Neural cell (in vitro differentiated cells): ENCODE measurements around the gene NUBP2. TPM values are rescaled to one million over a fixed set of nuclear protein-coding genes. Genes with fewer than 3 reads are reported as not detected.

ENCODE experiments used
- H2AFZ ChIP-seq: fragments of 200-600, 300-800 bp; sonication (generic), shearing (Covaris generic); 2 replicates; pipeline ENCODE4 v1.6.0; 2014; ENCODE audit warnings: low read depth, mild to moderate bottlenecking, antibody characterized with exemption, low read length, moderate library complexity
- H3F3A ChIP-seq: fragments of 200-600 bp; shearing (Covaris generic); 2 replicates; pipeline ENCODE4 v1.6.1; 2016; ENCODE audit warnings: mild to moderate bottlenecking, moderate library complexity, mixed read lengths, antibody characterized with exemption, low read length; ENCODE audit not compliant: insufficient read depth, poor library complexity, severe bottlenecking
- H3K27ac ChIP-seq: fragments of 200-600, 300-800 bp; sonication (generic), shearing (Covaris generic); 2 replicates; pipeline ENCODE4 v1.5.1; 2014; ENCODE audit warnings: mild to moderate bottlenecking, low read length, moderate library complexity
- H3K27me3 ChIP-seq: fragments of 300-800, 200-600 bp; sonication (generic), shearing (Covaris generic); 2 replicates; pipeline ENCODE4 v1.6.0; 2014; ENCODE audit warnings: mild to moderate bottlenecking, low read depth, low read length, moderate library complexity; ENCODE audit not compliant: insufficient read depth
- H3K36me3 ChIP-seq: fragments of 300-800, 200-600 bp; sonication (generic), shearing (Covaris generic); 2 replicates; pipeline ENCODE4 v1.5.1; 2014; ENCODE audit warnings: mild to moderate bottlenecking, antibody characterized with exemption, low read length, moderate library complexity; ENCODE audit not compliant: insufficient read depth
- H3K4me2 ChIP-seq: fragments of 300-800, 200-600 bp; sonication (generic), shearing (Covaris generic); 2 replicates; pipeline ENCODE4 v1.6.0; 2014; ENCODE audit warnings: mild to moderate bottlenecking, low read length
- H3K4me3 ChIP-seq: fragments of 300-800, 200-600 bp; sonication (generic), shearing (Covaris generic); 2 replicates; pipeline ENCODE4 v1.5.1; 2014; ENCODE audit warnings: mild to moderate bottlenecking, low read length, moderate library complexity
- H3K79me2 ChIP-seq: fragments of 200-600 bp; shearing (Covaris generic); replicated peaks from 2 replicates; pipeline ENCODE4 v1.6.0; 2014; ENCODE audit warnings: mild to moderate bottlenecking, low read length, moderate library complexity; ENCODE audit not compliant: insufficient read depth
- H3K9ac ChIP-seq: fragments of 300-800, 200-600 bp; sonication (generic), shearing (Covaris generic); 2 replicates; pipeline ENCODE4 v1.6.1; 2016; ENCODE audit warnings: mild to moderate bottlenecking, low read length, mixed read lengths
- H3K9me2 ChIP-seq: fragments of 200-600 bp; shearing (Covaris generic); 2 replicates; pipeline ENCODE4 v1.6.1; 2016; ENCODE audit warnings: mild to moderate bottlenecking, low read length, mixed read lengths; ENCODE audit not compliant: insufficient read depth
- H3K9me3 ChIP-seq: fragments of 200-600, 300-800 bp; sonication (generic), shearing (Covaris generic); 2 replicates; pipeline ENCODE4 v1.6.1; 2016; ENCODE audit warnings: mild to moderate bottlenecking, mixed run types, low read length, moderate library complexity, mixed read lengths
- H4K20me1 ChIP-seq: fragments of 200-600 bp; shearing (Covaris generic); 2 replicates; pipeline ENCODE4 v1.6.1; 2016; ENCODE audit warnings: mild to moderate bottlenecking, mixed run types; ENCODE audit not compliant: insufficient read depth
- EP300 ChIP-seq: fragments of 450-650 bp; conservative IDR thresholded peaks from 2 replicates; pipeline ENCODE4 v1.6.1; 2014; ENCODE audit warnings: antibody characterized with exemption, mild to moderate bottlenecking, moderate library complexity; ENCODE audit not compliant: poor library complexity, severe bottlenecking
- EZH2 ChIP-seq: fragments of 200-600, 300-800 bp; shearing (Covaris generic), sonication (generic); IDR thresholded peaks from 2 replicates; pipeline ENCODE4 v1.6.1; 2014; ENCODE audit warnings: antibody characterized with exemption, low read length, borderline replicate concordance, mild to moderate bottlenecking; ENCODE audit not compliant: insufficient read depth, poor library complexity, severe bottlenecking
- MXI1 ChIP-seq: fragments of 450-650 bp; conservative IDR thresholded peaks from 2 replicates; pipeline ENCODE4 v1.6.1; 2014; ENCODE audit warnings: antibody characterized with exemption, mild to moderate bottlenecking; ENCODE audit not compliant: poor library complexity, severe bottlenecking
- POLR2AphosphoS5 ChIP-seq: IDR thresholded peaks from 2 replicates; pipeline ENCODE4 v1.6.1; 2012
- RAD21 ChIP-seq: fragments of 450-650 bp; conservative IDR thresholded peaks from 2 replicates; pipeline ENCODE4 v1.6.1; 2014; ENCODE audit warnings: antibody characterized with exemption, mild to moderate bottlenecking, moderate library complexity
- SMC3 ChIP-seq: fragments of 450-650 bp; conservative IDR thresholded peaks from 2 replicates; pipeline ENCODE4 v1.6.1; 2014; ENCODE audit warnings: antibody characterized with exemption, mild to moderate bottlenecking, moderate library complexity; ENCODE audit not compliant: poor library complexity
- TAF1 ChIP-seq: IDR thresholded peaks from 2 replicates; pipeline ENCODE4 v1.6.1; 2012; ENCODE audit warnings: low read depth
- polyA plus RNA-seq: library from polyadenylated mRNA; depleted of rRNA; stranded (reverse); fragments of >200 nt; gene quantifications from 2 replicates; pipeline ENCODE4 v1.2.3, GENCODE V29; 2014
- TF ChIP-seq, protein P1 (sequence below): IDR thresholded peaks from 2 replicates; pipeline ENCODE4 v1.6.1; 2012; ENCODE audit warnings: borderline replicate concordance
- TF ChIP-seq, protein P2 (sequence below): fragments of 450-650 bp; IDR thresholded peaks from 2 replicates; pipeline ENCODE4 v1.5.1; 2014; ENCODE audit warnings: antibody characterized with exemption, mild to moderate bottlenecking, moderate library complexity; ENCODE audit not compliant: poor library complexity, severe bottlenecking

The NUBP2 gene
- polyA plus RNA-seq, 1 donor from 2014 or later: 213 TPM

DNA sequence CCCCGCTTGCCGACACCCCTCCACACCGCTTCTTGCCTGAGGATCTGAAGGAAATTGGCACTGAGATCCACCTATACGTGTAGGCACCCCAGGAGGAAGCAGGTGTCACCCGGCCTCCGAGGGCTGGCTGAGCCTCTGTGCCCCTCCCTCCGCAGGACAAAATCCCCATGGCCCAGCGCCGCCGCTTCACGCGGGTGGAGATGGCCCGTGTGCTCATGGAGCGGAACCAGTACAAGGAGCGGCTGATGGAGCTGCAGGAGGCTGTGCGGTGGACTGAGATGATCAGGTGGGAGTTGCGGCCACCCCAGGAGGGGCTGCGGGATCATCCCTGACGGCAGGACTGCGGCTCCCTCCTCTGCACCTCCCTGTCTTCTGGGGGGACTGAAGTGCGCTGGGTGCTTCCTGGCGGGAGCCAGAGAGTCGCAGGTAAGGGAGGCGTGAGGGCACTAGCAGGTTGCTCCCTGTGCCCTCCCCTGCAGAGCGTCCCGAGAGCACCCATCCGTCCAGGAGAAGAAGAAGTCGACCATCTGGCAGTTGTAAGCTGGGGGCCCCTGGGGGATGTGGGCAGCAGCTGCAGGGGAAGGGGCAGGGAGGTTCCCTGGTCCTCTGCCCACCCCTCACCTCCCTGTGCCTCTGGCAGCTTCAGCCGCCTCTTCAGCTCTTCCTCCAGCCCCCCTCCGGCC lies 20.4 kb upstream of the NUBP2 start:
- no peak overlapping the region for H3K9ac ChIP-seq
- H3K27ac ChIP-seq: no peak overlapping the region
- H3K4me2 ChIP-seq: no peak overlapping the region
- TF ChIP-seq POLR2AphosphoS5: no peak
- TF ChIP-seq MXI1: no peak
- TF ChIP-seq EZH2: no peak
- TF ChIP-seq RAD21: no peak
- no peak for TF ChIP-seq TAF1
- TF ChIP-seq, protein P1, sequence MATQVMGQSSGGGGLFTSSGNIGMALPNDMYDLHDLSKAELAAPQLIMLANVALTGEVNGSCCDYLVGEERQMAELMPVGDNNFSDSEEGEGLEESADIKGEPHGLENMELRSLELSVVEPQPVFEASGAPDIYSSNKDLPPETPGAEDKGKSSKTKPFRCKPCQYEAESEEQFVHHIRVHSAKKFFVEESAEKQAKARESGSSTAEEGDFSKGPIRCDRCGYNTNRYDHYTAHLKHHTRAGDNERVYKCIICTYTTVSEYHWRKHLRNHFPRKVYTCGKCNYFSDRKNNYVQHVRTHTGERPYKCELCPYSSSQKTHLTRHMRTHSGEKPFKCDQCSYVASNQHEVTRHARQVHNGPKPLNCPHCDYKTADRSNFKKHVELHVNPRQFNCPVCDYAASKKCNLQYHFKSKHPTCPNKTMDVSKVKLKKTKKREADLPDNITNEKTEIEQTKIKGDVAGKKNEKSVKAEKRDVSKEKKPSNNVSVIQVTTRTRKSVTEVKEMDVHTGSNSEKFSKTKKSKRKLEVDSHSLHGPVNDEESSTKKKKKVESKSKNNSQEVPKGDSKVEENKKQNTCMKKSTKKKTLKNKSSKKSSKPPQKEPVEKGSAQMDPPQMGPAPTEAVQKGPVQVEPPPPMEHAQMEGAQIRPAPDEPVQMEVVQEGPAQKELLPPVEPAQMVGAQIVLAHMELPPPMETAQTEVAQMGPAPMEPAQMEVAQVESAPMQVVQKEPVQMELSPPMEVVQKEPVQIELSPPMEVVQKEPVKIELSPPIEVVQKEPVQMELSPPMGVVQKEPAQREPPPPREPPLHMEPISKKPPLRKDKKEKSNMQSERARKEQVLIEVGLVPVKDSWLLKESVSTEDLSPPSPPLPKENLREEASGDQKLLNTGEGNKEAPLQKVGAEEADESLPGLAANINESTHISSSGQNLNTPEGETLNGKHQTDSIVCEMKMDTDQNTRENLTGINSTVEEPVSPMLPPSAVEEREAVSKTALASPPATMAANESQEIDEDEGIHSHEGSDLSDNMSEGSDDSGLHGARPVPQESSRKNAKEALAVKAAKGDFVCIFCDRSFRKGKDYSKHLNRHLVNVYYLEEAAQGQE: no peak
- TF ChIP-seq SMC3: no peak
- TF ChIP-seq EP300: no peak
- TF ChIP-seq, protein P2, sequence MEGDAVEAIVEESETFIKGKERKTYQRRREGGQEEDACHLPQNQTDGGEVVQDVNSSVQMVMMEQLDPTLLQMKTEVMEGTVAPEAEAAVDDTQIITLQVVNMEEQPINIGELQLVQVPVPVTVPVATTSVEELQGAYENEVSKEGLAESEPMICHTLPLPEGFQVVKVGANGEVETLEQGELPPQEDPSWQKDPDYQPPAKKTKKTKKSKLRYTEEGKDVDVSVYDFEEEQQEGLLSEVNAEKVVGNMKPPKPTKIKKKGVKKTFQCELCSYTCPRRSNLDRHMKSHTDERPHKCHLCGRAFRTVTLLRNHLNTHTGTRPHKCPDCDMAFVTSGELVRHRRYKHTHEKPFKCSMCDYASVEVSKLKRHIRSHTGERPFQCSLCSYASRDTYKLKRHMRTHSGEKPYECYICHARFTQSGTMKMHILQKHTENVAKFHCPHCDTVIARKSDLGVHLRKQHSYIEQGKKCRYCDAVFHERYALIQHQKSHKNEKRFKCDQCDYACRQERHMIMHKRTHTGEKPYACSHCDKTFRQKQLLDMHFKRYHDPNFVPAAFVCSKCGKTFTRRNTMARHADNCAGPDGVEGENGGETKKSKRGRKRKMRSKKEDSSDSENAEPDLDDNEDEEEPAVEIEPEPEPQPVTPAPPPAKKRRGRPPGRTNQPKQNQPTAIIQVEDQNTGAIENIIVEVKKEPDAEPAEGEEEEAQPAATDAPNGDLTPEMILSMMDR: no peak
- H3K4me3 ChIP-seq: no peak overlapping the region
- no peaks in the 10 kb centered on the region for H3K79me2 ChIP-seq
- no peaks in the 10 kb centered on the region for H3K27me3 ChIP-seq
- H3K9me3 ChIP-seq: no peaks in the 10 kb centered on the region
- no peaks in the 10 kb centered on the region for H4K20me1 ChIP-seq
- H3K36me3 ChIP-seq: no peaks in the 10 kb centered on the region
- H3F3A ChIP-seq: no peaks in the 10 kb centered on the region
- H2AFZ ChIP-seq: no peak overlapping the region
- H3K9me2 ChIP-seq: no peaks in the 10 kb centered on the region

DNA sequence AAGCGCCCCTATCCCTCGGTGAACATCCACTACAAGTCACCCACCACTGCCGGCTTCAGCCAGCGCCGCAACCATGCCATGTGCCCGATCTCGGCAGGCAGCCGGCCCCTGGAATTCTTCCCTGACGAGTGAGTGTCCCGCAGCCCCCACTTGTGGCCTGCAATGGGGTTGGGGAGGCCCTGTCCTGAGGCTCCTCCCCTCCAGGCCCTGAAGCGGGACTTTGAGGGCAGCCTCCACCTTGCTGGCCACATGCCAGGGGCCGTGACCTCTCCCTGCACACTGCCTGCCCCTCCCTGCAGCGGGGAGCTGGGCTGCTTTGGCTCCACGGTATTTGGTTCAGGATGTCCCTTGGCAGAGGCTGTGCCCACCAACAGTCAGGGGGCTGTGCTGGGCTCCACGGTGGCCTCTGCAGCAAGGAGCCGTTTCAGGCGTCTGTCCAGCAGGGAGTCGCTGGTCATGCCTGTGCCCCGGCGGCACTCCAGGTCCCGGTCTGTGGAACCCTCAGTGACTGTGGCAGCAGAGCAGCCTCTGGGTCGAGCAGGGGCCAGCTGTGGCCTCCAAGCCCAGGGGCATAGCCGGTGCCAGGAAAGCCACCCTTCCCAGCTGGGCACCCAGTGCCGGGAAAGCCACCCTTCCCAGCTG lies 19.8 kb upstream of the NUBP2 start:
- Histone ChIP-seq H3K9me3 (no peaks in the 10 kb centered on the region), H4K20me1 (no peaks in the 10 kb centered on the region), H3F3A (no peaks in the 10 kb centered on the region), H3K36me3 (no peaks in the 10 kb centered on the region), H3K9ac (no peak overlapping the region), H3K4me2 (no peak overlapping the region), H2AFZ (no peak overlapping the region), H3K4me3 (no peak overlapping the region), H3K27ac (no peak overlapping the region), H3K27me3 (no peaks in the 10 kb centered on the region), H3K79me2 (no peaks in the 10 kb centered on the region), H3K9me2 (no peaks in the 10 kb centered on the region)
- no peak for TF ChIP-seq EP300
